Activated CD4-positive, alpha-beta T cell treated with anti-CD3 and anti-CD28 coated beads for 24 hours (primary cell): ENCODE results near the gene FAM114A2.
"Not testable (repeated sequence)": the region's sequence is repeated elsewhere in the genome, so short reads cannot be mapped to it uniquely, and the experiment has no call there.

Experiments used
- DNase-seq, 2 donors: peaks; one replicate each; pipeline ENCODE4 v3.0.0-alpha.2; 2020; ENCODE audit warnings: low read depth in 2 of 2

FAM114A2 gene

DNA sequence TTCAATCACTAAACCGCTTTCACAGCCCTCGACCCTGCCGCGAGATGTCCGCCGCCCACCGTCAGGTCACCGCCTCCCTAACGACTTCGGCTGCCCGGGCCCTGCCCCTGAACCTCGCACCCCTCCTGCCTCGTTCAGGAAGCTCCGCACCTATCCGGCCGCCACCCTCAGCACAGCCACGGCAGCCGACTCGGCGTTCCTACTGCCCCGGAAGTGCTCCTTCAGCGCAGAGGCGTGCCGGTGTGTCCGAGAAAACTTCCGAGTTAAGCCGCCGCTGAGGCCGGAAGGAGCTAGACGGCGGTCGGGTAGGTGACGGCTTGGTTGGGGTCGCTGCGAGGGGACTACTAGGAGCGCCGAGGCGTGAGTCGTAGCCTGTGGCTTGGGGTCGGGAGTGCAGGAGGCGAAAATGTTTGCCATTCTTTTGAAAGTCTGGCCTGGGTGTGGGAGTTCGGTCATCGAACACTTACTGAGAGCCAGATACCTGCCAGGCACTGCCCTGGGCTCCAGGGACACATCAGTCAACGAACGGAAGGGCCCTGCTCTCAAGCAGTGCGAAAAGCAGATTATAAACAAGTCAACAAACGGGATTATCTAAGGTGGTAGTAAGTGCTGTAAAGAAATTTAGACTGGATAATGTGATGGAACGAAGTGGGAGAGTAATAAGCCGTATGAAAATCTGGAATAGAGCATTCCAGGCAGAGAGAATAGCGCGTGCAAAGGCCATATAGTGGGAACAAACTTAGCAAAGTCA lies at the start of gene FAM114A2, which contains the start of gene MFAP3:
Gene FAM114A2 (minus strand): TSS at position 204 of the 751 bp plus-strand sequence. CDS start 3,957 bp downstream, outside the sequence.
Gene MFAP3 (plus strand): TSS at position 261 of the 751 bp plus-strand sequence. CDS start 10,756 bp downstream, outside the sequence.
- peak; percentile 78 to 82 for DNase-seq

- DNase-seq: no peak
Measured at GRCh38 chr5:154087260-154087659, 48.5 kb upstream of the FAM114A2 start.

GRCh38 chr5:154086641-154087040 lies 47.9 kb upstream of the FAM114A2 start:
- DNase-seq: no peak

GRCh38 chr5:154086146-154086545 lies 47.4 kb upstream of the FAM114A2 start:
- no peak for DNase-seq

DNA sequence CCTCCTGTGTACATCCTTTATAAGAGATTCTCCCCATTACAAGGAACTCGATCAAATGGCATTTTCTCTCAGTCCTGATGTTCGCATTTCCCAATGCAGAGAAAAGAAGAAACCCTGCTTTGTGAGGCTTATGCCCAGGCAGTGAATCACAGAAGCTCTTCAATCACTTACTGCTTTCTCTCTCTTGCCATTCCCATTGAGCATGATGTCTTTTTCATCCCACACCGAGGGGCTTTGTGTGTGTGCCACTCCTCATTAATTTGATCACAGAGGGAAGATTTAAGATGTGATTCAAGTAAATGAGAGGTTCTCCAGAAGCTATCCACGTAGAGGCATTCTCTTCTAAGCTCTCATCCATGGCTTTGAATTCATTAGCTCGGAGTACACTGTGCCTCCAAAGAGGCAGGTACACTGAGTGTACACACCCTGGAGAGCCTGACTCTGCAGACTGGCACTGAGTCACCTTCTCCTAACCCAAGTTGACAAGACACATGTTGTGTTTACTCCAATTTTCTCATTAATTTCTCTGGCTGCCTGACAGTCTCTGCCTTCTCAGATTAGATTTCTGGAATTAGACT lies 45.4 kb upstream of the FAM114A2 start:
- DNase-seq: no peak

DNA sequence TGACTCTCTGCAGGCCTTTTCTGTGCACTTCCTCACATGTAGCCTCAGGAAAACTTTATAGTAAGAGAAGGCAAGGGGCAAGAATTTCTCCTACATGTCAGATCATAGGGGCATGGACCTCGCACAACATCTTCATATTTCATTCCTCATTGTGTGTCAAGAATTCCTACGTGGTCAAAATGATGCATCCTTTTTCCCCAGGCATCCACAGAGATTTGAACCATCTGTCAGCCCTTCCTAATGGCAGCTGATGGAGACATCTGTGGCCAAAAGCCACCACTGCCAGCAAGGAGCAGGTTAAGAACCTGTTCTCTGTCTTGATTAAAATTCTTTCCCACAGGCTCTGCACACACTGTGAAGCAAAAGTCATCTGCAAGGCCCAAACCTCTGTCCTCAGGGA lies 42.5 kb upstream of the FAM114A2 start:
- no peak for DNase-seq

- DNase-seq: no peak
Measured at GRCh38 chr5:154078272-154078671, 39.6 kb upstream of the FAM114A2 start.

DNA sequence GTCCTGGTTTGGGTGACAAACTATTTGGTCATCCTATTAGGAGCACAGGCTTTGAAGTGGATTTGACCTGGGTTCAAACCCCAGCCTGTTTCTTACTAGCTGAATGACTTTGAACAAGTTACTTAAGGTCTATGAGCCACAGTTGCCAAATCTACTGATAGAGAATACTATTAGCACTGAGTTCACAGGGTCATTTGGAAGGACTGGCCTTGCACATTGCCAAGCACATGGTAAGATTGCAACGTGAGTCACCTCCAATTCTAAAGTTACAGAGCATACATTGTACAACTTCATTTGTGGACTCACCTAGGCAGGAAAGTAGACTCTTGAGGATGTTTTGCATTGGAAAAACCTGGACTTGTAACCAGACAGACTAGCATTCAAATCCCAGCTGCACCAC lies 39.0 kb upstream of the FAM114A2 start:
- no peak for DNase-seq

DNA sequence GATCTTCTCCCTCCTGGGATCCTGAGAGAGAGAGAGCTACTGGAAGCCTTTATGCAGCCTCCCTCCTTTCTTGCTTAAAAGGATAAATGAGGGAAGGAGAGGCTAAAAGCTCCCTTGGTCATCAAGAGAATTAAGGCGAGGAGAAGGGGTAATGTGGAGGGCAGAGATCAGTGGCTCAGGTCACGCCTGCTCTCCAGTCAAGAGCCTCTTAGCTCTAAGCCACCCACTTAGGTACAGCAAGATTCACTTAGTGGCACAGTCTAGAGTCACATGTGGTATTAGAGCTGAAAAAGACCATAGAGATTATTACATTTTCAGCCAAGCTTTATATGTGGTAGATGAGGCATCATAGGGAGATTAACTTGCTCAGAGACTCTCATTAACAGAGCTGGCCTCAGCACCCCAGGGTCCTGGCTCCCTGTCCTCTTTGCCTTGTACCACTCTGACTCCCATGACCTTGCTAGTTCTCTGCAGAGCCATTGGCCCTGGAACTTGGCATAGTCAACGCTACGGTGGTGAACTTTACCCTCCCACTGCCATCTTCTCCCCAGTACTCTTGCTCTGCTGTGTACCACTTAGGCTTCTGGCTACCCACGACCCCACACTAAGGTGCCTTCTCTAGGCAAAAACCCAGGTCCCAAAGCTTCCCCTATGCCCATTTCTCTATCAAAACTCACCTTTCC lies 37.7 kb upstream of the FAM114A2 start:
- DNase-seq: no peak

DNA sequence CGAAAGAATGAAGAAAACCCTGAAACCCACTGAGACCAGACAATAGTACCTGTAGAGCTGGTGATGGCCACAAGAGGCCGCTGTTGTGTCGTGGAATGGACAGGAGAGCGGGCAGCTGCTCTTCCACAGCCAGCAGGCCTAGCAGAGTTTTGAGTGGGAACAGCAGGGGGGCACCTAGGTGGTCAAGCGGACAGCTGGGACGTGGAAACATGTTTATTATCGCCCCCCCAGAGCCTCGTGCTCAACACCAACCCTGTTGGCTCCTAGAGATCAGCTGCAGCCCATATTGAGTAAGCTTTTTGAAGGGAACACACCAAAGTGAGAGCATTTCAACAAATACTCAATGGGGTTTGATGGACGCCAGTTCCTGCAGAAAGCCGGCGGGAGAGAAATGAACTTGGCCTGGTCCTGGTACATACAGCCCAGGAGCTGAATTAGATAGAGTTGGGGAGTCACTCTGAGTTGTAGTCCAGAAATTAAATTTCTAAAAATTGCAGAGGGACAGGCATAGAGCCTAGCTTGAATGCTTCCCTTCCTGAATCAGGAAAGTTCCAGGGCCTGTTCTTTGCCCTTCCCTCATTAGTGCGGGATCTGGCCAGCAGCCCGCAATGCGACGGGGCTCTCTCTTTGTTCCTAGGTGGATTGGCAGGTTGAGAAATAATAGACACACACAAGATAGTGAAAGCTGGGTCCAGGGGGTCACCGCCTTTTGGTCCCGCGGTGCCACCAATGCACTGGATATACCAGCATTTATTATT lies 33.9 kb upstream of the FAM114A2 start:
- peak; percentile 82 for DNase-seq

DNA sequence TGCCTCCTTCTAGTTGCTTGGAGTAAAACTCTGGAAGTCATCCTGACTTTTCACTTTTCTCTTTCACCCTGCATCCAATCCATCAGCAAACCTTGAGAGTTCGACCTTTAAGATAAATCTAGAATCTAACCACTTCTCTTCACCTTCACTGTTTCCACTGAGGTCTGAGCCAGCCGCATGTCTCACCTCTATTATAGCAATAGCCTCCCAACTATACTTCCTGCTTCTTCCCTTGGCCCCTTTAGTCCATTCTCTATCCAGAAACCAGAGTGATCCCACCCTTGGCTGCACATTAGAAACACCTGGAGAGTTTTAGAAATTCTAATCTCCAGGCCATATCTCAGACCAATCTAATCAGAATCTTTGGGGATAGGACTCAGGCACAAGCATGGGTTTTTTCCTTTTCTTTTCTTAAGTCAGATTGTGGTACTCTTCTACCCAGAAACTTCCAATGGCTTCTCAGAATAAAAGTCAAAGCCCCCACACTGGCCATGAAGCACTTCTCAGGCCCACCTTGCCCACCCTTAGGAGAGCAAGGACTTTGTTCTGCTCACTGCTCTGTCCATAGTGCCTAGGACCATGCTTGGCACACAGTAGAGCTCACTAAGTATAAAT lies 33.2 kb upstream of the FAM114A2 start:
- no peak for DNase-seq

DNA sequence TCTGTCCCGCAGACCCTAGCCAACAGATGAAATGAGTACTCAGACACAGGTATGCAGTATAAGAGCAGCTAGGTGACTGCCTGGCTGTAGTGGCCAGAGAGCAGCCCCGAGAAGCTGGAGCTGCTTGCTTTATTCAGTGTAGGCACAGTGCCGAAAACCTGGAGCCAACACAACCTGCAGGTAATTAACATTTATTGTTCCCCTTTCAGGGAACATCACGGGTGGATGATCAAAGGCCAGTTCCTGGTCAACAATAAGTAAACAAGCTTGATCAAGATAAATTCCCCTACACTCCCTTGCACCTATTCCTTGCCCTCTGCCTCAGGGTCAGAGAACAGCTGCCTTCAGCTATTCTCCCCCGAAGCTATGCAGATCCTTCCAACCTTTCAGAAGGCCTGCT lies 31.1 kb upstream of the FAM114A2 start:
- DNase-seq: not testable (repeated sequence)

- no peak for DNase-seq
Measured at GRCh38 chr5:154065971-154066370, 27.3 kb upstream of the FAM114A2 start.

- DNase-seq: no peak
Measured at GRCh38 chr5:154063372-154063771, 24.7 kb upstream of the FAM114A2 start.

GRCh38 chr5:154060606-154061005 lies 21.9 kb upstream of the FAM114A2 start:
- no peak for DNase-seq

DNA sequence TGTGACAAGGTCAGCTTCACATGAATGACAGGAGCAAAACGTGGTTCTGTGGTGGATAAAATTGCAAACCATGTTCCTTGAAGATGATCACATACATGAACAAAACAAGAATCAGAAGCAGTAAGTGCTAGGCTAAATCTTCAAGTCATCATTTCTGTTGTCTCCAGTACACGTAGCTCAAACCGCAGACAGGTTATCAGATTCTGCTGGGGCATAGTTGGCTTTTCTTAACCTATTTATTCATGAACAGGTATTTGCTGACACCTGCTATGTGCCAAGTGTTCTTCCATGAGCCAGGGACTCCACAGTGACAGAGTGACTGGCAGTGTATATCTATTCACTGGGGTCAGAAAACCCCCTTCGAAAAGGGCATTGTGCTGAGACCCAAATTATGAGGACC lies 20.9 kb upstream of the FAM114A2 start:
- DNase-seq: no peak

DNA sequence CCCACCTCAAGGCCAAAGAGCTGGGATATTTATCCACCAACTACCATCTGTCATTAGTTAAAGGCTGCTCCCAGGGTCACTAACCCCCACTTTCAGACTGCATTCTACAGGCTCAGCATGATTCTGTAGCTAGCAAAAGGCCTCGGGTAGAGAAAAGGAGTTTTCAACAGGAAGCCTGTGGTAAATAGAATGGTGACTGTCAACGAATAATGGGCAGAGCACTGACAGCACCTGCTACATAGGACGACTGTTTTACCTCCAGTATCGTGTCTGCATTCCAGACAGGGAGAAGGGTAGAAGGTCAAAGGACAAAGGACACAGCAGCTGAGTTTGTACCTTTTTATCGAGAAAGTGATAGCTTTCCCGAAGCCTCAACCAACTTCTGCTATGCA lies 20.3 kb upstream of the FAM114A2 start:
- no peak for DNase-seq

GRCh38 chr5:154058055-154059038 lies 19.6 kb upstream of the FAM114A2 start:
- no peak for DNase-seq

DNA sequence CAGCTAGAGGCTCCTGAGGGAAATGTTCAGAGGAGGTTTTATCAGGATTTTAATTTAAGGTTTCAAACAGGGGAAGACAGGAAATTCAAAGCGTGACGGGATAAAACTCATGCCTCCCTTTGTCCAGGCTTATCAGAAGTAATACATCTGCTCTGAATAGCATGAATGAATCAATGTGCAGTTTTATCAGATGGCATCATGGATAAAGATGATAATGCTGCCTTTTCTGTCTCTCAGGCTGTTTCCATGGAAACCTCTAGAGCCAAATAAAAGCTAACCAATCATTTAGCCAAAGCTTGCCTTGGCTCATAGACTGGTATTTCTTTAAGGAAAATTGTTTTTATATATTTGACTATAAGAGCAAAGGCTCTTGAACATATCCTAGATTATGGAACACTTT lies 16.5 kb upstream of the FAM114A2 start:
- no peak for DNase-seq

DNA sequence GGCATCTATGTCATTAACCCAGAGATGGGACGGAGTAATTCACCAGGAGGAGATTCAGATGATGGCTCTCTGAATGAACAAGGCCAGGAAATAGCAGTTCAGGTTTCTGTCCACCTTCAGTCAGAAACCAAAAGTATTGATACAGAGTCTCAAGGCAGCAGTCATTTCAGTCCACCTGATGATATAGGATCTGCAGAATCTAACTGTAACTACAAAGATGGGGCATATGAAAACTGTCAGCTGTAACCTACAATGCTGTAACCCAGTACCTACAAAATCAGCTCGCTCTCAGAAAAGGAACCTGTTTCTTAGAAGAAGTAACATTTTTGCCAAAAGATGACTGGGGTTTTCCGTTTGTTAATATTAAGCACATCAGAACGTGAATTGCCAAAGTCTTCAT lies 14.8 kb upstream of the FAM114A2 start:
- no peak for DNase-seq
